Activated CD4-positive, alpha-beta T cell treated with anti-CD3 and anti-CD28 coated beads, Interleukin-2, amount 10 ng/mL, durations not matched to agents 24 days and 14 days (primary cell): Measurements from ENCODE around the gene SUN1. TPM values are rescaled to one million over a fixed set of nuclear protein-coding genes. Genes with fewer than 3 reads are reported as not detected.

Source experiments
- DNase-seq: peaks from one replicate; pipeline ENCODE4 v3.0.0; 2022
- H3K27ac Mint-ChIP-seq: one replicate; pipeline ENCODE4 v1.8.0; 2022; ENCODE audit warnings: mild to moderate bottlenecking, mixed read lengths
- H3K27me3 Mint-ChIP-seq: one replicate; pipeline ENCODE4 v1.8.0; 2022; ENCODE audit warnings: mixed read lengths
- H3K36me3 Mint-ChIP-seq: one replicate; pipeline ENCODE4 v1.8.0; 2022; ENCODE audit warnings: low read depth, mild to moderate bottlenecking, mixed read lengths
- H3K4me1 Mint-ChIP-seq: one replicate; pipeline ENCODE4 v1.8.0; 2021; ENCODE audit warnings: mixed read lengths
- H3K4me3 Mint-ChIP-seq: one replicate; pipeline ENCODE4 v1.8.0; 2022; ENCODE audit warnings: mild to moderate bottlenecking, moderate library complexity, mixed read lengths
- H3K9me3 Mint-ChIP-seq: one replicate; pipeline ENCODE4 v1.8.0; 2021; ENCODE audit warnings: mixed read lengths
- intact Hi-C: fragments of 100-400 bp; cut with micrococcal nuclease; formaldehyde crosslinking; loops from one replicate; pipeline ENCODE4 v1.15.1; 2023
- total RNA-seq: library from RNA; stranded (reverse); gene quantifications from 2 replicates; pipeline ENCODE4 v1.2.3, GENCODE V29; 2022

SUN1 gene
- total RNA-seq, 1 donor from 2014 or later = 90.3 TPM

DNA sequence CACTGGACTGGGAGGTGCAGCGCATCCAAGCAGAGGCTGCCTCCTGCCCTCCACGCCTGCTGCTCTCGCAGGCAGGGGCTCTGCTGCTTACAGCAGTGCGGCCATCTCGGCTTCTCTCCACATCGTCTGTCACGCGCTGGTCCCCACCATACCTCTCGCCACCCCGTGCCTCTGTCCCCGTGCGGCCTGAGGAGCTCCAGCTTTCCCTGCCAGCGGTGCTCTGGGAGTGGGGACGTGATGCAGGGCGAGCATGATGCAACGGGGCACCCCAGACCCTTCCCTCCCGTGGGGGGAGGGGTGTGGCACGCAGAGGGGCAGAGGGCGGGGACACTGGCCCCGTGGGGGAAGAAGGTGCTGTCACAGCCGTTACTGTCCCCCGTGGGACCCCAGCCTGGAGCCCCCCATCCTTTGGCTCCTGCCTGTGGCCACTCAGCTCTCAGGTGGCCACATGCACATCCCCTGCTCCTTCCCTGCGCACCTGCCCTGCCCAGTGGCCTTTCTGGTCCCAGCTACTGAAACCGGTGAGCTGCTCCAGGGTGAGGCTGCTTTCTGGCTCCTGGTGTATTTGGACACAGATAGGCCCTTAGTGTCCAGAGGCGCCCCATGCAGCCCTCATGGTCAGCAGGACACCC, 53.1 kb downstream of the SUN1 start:
- no peak overlapping the region for H3K4me3 Mint-ChIP-seq
- H3K27me3 Mint-ChIP-seq = no peaks in the 10 kb centered on the region
- DNase-seq = no peak
- no peaks in the 10 kb centered on the region for H3K9me3 Mint-ChIP-seq
- peaks cover 2% of the 10 kb centered on the region for H3K4me1 Mint-ChIP-seq
- intact Hi-C loops = no loop called here
- H3K27ac Mint-ChIP-seq = no peak overlapping the region
- H3K36me3 Mint-ChIP-seq = peaks cover 15% of the 10 kb centered on the region

DNA sequence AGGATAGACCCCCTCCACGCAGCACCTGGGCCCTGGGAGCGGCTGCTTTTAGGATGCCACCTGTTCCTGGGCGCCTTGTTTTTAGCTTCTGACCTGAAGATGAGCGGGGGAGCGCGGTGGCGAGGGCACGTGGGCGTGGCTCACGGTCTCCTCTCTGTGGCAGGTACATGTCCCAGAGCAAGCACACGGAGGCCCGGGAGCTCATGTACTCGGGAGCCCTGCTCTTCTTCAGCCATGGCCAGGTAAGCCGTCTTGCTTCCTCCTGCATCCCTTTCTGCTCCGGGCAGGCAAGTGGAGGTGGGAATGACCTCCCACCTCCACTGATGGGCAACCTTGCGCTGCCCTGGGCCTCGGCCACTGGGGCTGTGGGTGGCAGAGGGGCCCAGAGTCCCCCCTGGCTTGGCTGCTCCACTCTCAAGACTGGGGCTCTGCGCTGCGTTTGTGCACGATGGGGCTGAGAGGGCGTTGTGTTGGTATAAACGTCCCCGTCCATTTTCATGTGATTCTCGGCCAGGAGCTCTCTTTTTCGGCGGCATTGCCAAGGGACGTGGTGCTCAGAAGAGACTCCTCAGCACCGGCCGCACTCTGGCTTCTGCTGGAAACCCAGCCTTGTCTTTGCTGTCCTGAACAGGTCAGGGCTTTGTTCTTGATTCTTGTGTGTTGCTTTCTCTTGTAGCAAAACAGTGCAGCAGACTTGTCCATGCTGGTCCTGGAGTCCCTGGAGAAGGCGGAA, 53.8 kb downstream of the SUN1 start:
- Mint-ChIP-seq H3K4me1 (peaks cover 2% of the 10 kb centered on the region), H3K27ac (no peak overlapping the region), H3K4me3 (no peak overlapping the region), H3K36me3 (peaks cover 19% of the 10 kb centered on the region), H3K27me3 (no peaks in the 10 kb centered on the region), H3K9me3 (no peaks in the 10 kb centered on the region)
- DNase-seq = no peak
- intact Hi-C loops = no loop called here

DNA sequence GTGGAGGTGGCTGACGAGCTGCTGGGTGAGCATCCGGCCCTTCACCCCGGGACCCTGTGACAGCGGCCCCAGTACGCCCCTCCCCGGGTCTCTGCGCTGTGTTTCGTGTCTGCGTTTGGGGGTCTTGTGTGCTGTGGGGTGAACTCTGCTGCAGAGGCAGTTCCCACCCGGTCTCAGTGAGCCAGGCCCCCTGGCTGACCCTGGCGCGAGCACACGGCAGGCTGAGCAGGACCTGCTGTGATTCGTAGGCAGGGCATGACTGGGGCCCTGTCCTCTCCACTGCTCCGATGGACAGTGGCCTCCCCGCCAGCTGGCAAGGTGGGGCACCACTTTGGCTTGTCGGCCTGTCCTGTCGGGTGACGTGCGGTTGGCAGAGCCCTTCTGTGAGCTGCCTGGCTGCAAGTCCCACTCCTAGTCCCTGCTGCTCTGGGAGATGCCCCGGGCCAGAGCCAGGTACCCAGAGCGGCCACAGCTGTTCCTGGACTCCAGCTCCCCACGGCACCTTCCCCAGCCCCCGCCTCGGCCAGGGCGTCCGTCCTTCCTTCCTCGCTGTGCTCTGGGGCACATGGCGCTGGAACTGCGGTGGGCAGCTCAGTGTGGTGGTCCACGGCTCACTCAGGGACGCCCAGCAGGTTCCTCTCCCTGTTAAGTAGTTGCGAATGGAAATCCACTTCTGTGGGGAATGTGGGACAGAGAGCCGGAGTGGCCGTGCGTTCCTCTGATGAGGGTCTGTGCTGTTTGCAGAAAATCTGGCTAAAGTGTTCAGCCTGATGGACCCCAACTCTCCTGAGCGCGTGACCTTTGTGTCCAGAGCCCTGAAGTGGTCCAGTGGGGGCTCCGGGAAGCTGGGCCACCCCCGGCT, 54.6 kb downstream of the SUN1 start:
- Mint-ChIP-seq H3K27ac (no peak overlapping the region), H3K27me3 (no peaks in the 10 kb centered on the region), H3K36me3 (peaks cover 17% of the 10 kb centered on the region), H3K4me3 (no peak overlapping the region), H3K9me3 (no peaks in the 10 kb centered on the region), H3K4me1 (no peaks in the 10 kb centered on the region)
- intact Hi-C loops = no loop called here
- no peak for DNase-seq

DNA sequence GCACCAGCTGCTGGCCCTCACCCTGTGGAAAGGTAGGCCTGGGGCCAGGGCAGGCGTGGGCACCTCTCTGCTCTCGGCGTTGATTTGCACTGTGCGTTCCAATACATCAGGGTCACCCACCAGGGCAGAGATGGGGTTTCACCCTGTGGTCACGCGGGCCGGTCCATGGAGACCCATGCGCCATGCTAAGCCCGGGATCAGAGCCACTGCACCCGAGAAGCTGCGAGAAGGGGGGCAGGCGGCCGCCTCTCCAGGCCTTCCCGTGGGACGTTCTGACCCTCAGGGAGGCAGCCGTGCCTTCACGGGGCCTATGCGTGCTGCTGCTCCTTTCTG, 55.2 kb downstream of the SUN1 start:
- peaks cover 3% of the 10 kb centered on the region for H3K4me1 Mint-ChIP-seq
- no peak overlapping the region for H3K4me3 Mint-ChIP-seq
- intact Hi-C loops = no loop called here
- H3K36me3 Mint-ChIP-seq = peaks cover 18% of the 10 kb centered on the region
- no peak for DNase-seq
- H3K27me3 Mint-ChIP-seq = no peaks in the 10 kb centered on the region
- H3K27ac Mint-ChIP-seq = no peak overlapping the region
- H3K9me3 Mint-ChIP-seq = no peaks in the 10 kb centered on the region

DNA sequence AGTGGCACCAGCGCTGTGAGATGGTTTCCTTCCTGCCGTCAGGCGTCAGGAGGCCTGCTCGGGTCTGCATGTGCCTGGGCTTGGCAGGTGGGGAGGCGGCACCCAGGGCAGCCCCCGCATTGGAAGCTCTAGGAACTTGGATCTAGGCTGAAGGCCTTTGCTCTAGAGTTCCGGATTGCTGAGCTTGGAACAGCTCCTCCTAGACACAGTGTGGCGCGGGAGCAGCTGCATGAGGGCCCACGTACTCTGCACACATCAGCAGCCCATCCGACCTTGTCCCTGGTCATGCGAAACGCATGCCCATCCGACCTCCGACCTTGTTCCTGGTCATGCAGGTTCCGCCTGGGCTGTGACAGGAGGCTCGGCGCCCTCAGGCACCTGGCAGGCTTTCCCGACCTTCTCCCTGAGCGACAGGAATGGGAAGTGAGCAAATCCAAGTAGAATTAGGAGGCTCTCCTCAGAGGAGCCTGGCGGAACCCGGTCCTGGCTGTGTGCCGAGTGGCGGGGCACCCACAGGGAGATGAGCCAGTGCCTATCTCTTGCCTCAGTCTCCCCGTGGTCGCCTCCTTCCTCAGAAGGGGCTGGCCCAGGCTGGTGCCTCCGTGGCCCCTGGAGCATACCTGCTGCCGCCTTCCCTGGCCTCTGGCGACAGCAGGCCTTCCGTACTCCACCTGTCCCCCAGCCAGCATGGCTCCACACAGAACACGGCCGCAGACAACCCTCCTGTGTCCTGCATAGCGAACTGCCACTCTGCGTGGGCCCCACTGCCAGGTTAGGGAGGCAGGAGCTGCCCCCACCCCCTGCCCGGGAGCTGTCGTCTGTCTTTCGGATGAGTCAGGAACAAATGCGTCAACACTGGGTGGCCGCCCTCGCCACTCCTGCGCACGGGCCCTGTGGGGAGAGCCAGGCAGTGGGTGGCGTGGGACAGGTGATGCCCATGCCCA, 56.1 kb downstream of the SUN1 start:
- no peak for DNase-seq
- intact Hi-C loops = no loop called here
- Mint-ChIP-seq H3K36me3 (peaks cover 26% of the 10 kb centered on the region), H3K9me3 (no peaks in the 10 kb centered on the region), H3K27ac (no peak overlapping the region), H3K27me3 (no peaks in the 10 kb centered on the region), H3K4me1 (peaks cover 6% of the 10 kb centered on the region), H3K4me3 (no peak overlapping the region)

DNA sequence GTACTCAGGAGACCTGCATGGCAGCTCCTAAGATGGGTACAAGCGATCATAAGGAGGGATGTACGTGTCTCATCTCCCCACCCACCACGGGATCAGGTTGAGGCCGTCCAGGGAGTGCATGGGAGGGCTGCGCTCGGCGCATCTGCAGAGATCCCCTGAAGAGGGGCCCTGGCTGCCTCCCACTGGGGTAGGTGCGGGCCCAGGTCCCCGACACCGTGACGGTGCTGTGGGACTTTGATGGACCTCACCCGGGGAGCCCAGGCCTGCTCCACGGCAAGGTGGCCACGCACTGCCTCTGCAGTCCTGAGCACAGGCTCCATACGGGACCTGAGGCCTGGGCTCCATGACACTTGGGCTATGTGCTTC, 56.7 kb downstream of the SUN1 start:
- no peak for DNase-seq
- no peaks in the 10 kb centered on the region for H3K9me3 Mint-ChIP-seq
- H3K4me1 Mint-ChIP-seq = peaks cover 6% of the 10 kb centered on the region
- peaks cover 31% of the 10 kb centered on the region for H3K36me3 Mint-ChIP-seq
- no peak overlapping the region for H3K4me3 Mint-ChIP-seq
- H3K27ac Mint-ChIP-seq = no peak overlapping the region
- H3K27me3 Mint-ChIP-seq = no peaks in the 10 kb centered on the region
- intact Hi-C loops = no loop called here

- Mint-ChIP-seq H3K9me3 (no peaks in the 10 kb centered on the region), H3K36me3 (peaks cover 33% of the 10 kb centered on the region), H3K27ac (no peak overlapping the region), H3K4me1 (peaks cover 6% of the 10 kb centered on the region), H3K4me3 (no peak overlapping the region), H3K27me3 (no peaks in the 10 kb centered on the region)
- intact Hi-C loops = no loop called here
- no peak for DNase-seq
Observed at GRCh38 chr7:889391-889790, 57.1 kb downstream of the SUN1 start.

DNA sequence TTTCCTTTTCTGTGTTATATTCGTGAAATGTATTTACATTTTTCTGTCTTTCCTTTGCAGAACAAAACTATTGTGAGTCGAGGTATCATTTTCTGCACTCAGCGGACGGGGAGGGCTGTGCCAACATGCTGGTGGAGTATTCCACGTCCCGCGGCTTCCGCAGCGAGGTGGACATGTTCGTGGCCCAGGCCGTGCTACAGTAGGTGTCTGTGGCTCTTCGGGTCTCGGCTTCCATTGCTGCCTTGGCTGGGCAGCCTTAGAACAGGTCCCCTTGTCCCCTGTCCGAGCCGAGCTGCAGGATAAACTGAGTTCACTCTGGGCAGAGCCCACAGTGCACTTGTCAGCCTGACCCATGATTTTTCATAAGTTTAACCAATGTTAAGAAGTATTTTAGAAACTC, 58.6 kb downstream of the SUN1 start:
- Mint-ChIP-seq H3K4me1 (peaks cover 6% of the 10 kb centered on the region), H3K27me3 (no peaks in the 10 kb centered on the region), H3K4me3 (no peak overlapping the region), H3K27ac (no peak overlapping the region), H3K36me3 (peaks cover 41% of the 10 kb centered on the region), H3K9me3 (no peaks in the 10 kb centered on the region)
- intact Hi-C loops = no loop called here
- no peak for DNase-seq

- no peak for DNase-seq
- no peak overlapping the region for H3K27ac Mint-ChIP-seq
- no peaks in the 10 kb centered on the region for H3K9me3 Mint-ChIP-seq
- peaks cover 45% of the 10 kb centered on the region for H3K36me3 Mint-ChIP-seq
- no peaks in the 10 kb centered on the region for H3K27me3 Mint-ChIP-seq
- no peak overlapping the region for H3K4me3 Mint-ChIP-seq
- intact Hi-C loops = no loop called here
- H3K4me1 Mint-ChIP-seq = peaks cover 6% of the 10 kb centered on the region
Observed at GRCh38 chr7:891291-891690, 59.0 kb downstream of the SUN1 start.

- intact Hi-C loops = no loop called here
- peaks cover 48% of the 10 kb centered on the region for H3K36me3 Mint-ChIP-seq
- peaks cover 6% of the 10 kb centered on the region for H3K4me1 Mint-ChIP-seq
- no peak overlapping the region for H3K27ac Mint-ChIP-seq
- no peak for DNase-seq
- no peaks in the 10 kb centered on the region for H3K27me3 Mint-ChIP-seq
- no peaks in the 10 kb centered on the region for H3K9me3 Mint-ChIP-seq
- no peak overlapping the region for H3K4me3 Mint-ChIP-seq
Observed at GRCh38 chr7:891805-892204, 59.5 kb downstream of the SUN1 start.

- H3K36me3 Mint-ChIP-seq = peaks cover 47% of the 10 kb centered on the region
- H3K4me3 Mint-ChIP-seq = no peak overlapping the region
- H3K27me3 Mint-ChIP-seq = no peaks in the 10 kb centered on the region
- no peaks in the 10 kb centered on the region for H3K9me3 Mint-ChIP-seq
- DNase-seq = no peak
- no peak overlapping the region for H3K27ac Mint-ChIP-seq
- peaks cover 6% of the 10 kb centered on the region for H3K4me1 Mint-ChIP-seq
- intact Hi-C loops = no loop called here
Observed at GRCh38 chr7:892648-893593, 60.6 kb downstream of the SUN1 start.

- DNase-seq = no peak
- no peaks in the 10 kb centered on the region for H3K9me3 Mint-ChIP-seq
- peaks cover 6% of the 10 kb centered on the region for H3K4me1 Mint-ChIP-seq
- H3K27ac Mint-ChIP-seq = no peak overlapping the region
- H3K4me3 Mint-ChIP-seq = no peak overlapping the region
- intact Hi-C loops = no loop called here
- peaks cover 46% of the 10 kb centered on the region for H3K36me3 Mint-ChIP-seq
- H3K27me3 Mint-ChIP-seq = no peaks in the 10 kb centered on the region
Observed at GRCh38 chr7:893686-894085, 61.4 kb downstream of the SUN1 start.
